GM21576 (cell line): Measurements from ENCODE around the gene UST.
A peak's percentile ranks its signal among the peaks of the same experiment; 100 is the strongest.
"Not testable (repeated sequence)": the region's sequence is repeated elsewhere in the genome, so short reads cannot be mapped to it uniquely, and the experiment has no call there.

Experiments
- ATAC-seq: cut with Tn5 transposase; IDR thresholded peaks from one replicate; pipeline ENCODE4 v1.9.1; 2021; ENCODE audit warnings: mild to moderate bottlenecking, moderate library complexity; ENCODE audit not compliant: unreplicated experiment

UST gene

DNA sequence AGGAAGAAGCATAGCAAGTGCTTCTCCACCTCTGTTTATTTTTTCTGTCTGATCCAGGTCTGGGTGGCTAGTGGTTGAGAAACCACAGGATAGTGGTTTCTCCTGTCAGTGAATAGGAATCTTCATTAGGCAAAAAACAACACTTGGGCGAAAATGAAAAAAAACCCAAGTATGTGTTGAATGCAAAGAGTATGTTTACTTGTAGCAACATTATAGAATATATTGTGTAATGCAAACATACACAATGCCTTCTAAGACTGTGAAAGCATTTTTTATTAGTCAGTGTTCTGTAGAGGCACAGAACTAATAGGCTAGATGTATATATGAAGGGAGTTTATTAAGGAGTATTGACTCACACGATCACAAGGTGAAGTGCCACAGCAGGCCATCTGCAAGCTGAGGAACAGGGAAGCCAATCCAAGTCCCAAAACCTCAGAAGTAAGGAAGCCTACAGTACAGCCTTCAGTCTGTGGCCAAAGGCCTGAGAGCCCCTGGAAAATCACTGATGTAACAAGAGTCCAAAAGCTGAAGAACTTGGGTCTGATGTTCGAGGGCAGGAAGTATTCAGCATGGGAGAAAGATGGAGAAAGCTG, 111.1 kb downstream of the UST start:
- no peak for ATAC-seq

DNA sequence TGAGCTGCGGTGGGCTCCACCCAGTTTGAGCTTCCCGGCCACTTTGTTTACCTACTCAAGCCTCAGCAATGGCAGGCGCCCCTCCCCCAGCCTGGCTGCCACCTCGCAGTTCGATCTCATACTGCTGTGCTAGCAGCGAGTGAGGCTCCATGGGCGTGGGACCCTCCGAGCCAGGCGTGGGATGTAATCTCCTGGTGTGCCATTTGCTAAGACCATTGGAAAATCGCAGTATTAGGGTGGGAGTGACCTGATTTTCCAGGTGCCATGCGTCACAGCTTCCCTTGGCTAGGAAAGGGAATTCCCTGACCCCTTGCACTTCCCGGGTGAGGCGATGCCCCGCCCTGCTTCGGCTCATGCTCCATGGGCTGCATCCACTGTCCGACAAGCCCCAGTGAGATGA, 117.3 kb downstream of the UST start:
- ATAC-seq: not testable (repeated sequence)

DNA sequence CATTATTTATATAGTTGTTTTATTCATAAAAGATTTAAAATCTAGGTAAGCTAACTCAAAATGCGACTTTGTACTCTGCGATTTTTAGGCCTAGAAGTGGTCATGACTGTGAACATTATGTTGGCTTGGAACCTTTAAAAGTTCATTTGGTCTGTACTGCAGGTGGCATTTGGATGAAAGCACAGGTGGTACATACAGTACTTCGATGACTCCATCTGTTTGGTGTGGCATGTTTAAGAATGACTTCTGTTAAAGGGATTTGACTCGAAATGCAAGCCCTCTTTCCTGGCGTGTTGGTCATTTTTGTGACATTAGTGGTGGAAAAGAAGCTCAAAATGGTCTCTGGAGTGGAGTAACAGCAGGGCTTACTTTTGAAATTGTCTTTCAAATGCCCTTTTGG, 118.1 kb downstream of the UST start:
- ATAC-seq: no peak

DNA sequence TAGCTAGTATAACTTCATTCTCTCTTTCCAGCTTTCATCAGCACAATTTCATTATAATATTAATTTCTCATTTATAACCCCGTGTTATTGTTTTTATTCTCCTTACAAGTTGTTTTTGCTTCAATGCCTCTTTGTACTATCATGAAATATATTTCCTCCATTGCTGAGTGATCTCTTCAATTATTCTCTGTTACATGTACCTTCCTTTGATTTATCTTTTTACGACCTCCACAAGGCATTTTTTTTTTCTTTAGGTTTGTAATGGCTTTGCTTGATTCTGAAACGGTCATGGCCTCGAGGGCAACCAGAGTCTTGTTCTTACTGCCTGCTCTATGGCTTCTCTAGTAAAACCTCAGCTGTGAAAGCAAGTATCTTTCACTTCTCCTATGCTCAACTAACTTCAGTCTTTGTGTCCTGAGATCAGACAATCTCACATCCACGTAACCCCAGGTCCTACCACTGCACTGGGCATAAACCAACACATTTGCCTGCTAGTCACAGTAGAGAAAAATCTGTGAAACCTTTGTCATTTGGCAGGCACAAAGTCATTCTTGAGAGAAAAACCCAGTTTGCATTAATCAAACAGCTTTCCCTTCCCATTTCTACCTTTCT, 119.9 kb downstream of the UST start:
- peak; percentile 95 for ATAC-seq

DNA sequence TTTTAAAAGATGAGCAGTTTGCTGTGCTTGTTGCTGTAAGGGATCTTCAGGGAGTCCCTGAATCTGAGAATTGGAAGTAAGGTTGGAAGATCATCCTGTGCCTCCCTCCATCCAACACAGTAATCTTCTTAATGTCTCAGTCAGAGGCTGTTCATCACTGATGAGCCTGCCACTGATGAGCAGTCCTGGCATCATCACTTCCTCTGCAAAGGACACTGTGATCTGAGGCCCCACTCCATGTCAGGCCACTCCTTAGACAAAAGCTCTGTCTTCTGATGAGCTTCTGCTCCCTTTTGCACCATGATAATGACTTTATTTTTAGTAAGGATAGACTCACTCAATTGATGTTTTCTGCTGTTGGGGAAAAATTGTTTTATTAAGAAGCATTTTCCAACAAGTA, 121.0 kb downstream of the UST start:
- no peak for ATAC-seq

DNA sequence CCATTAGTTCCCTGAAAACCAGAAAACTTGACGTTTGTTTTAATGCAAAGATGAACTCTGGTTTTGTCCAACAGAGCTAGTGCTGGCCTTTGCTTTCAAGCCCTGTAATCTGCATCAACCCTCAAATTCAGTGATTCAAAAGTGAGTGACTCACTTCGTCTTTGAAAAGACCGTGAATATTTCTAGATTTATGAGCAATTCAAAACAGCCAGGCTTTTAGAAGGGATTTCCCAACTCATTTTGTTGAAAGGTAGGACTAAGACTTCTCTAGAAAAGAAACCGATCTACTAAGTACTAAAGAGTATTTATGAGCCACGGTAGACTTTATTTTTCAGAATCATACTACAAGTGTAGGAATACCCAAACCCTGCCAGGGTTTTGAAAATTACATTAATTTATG, 121.5 kb downstream of the UST start:
- no peak for ATAC-seq

DNA sequence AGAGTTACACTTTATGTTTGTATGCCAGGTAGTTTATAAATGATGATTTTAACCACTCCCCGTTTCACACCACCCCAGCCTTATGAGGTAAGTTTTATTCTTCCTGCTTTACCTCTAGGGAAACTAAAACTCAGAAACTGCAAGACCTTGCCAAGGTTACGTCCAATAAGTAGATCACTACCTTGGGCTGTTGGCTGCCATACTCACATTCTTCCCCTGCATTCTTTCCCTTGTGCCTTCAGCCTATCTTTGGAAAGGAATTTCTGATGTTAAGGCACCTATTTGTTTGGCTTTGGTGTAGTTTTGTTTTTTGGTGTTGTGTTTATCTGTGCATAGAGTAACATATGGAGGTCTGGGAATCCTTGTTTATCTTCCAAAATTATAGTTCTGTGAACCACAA, 122.1 kb downstream of the UST start:
- ATAC-seq: no peak

DNA sequence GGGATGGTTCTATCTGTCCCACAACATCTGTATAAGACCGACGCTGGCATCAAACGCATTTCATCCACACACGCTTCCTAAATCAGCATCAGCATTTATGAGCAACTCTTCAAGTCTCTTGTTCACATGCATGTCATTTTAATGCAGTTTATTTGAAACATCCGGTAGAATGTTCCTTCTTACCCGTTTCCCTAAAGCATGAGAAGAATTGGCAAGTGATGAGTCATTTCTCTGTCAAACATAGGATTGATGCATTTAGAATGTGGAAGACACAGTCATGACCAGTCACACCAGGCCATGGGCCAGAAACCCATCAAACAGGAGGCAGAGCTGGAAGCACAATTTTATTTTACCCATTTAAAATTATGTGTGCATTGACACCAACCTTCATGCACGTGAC, 122.8 kb downstream of the UST start:
- ATAC-seq: no peak

DNA sequence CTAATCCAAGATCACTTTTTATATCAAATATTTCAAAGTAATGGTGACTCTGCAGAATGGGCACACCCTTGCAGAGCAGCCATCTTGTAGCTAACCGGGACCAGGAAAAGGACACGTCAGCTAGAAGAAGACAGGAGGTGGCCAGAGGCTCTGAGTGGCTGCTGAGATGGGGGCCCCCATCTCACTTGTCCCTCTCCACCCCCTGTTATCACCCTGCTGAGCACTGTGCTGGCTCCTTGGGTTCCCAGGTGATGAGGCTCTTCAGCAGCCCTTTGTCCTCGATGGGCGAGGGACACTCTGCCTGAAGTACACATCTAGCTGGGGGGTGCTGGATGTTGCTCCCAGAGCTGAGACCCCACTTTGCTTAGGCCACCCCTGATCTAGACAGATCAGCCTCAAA, 126.3 kb downstream of the UST start:
- no peak for ATAC-seq

DNA sequence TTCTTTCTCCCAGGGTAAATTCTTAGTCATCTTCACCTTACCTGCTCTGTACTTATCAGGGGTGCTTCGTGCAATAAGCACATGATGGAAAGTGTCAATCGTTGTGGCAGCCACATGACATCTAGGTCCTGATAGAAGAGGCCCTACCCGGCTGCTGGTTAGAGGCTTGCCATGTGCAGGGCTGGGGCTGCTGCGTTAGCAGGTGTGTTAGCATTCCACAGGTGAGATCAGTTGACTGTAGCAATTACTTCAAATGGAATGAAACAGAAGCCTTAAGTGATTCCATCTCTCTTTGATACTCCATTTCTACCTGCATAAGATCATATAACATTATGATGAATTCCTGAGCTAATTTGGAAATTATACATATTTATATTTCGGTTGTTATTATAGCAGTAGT, 127.0 kb downstream of the UST start:
- ATAC-seq: no peak

DNA sequence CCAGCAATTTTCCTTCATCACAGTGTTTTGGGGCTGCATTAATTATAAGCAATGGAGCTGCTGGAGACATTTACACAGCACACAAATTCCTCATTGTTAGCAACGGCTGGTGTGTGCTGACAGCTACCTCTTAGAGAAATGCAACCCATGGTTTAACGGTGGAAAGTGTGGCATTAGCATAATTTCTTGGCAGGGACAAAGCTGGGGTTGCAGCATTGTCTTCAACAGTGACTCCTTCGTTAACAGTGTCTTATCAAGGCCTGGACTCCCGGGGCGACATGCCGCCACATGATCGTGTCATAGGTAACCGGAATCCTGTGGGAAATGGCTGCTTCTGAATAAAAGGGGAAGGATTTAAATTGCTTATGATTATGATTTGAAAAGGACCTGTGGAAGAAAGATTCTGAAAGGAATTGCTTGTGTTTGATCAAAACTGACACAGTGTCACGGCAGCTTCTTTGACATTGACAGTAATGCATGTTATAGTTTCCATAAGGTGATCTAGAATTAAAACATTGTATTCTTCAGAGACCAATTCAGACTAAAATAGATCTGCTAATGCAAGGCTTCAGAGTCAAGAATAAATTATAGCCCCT, 128.0 kb downstream of the UST start:
- ATAC-seq: no peak

DNA sequence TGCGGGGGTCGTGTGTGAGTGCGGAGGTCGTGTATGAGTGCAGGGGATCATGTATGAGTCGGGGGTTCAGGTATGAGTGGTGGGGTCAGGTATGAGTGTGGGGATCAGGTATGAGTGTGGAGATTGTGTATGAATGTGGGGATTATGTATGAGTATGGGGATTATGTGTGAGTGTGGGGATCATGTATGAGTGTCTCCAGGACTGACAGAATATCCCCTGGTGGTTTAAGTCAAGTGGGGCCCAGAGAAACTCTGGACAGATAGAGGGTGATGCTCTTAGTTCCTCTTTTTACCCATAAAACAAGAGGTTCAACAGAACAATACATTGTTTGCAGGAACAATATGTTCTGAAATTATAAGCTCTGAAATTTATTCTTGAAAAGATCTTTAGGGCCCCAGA, 131.9 kb downstream of the UST start:
- ATAC-seq: no peak

DNA sequence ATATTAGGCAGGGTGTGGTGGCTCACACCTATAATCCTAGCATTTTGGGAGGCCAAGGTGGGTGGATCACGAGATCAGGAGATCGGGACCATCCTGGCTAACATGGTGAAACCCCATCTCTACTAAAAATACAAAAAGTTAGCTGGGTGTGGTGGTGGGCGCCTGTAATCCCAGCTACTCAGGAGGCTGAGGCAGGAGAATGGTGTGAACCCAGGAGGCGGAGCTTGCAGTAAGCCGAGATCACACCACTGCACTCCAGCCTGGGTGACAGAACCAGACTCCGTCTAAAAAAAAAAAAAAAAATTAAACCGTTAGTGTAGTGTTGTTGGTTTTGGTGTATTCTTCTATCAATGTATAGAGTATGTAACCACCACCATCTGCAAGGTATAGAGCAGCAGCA, 133.9 kb downstream of the UST start:
- ATAC-seq: not testable (repeated sequence)

DNA sequence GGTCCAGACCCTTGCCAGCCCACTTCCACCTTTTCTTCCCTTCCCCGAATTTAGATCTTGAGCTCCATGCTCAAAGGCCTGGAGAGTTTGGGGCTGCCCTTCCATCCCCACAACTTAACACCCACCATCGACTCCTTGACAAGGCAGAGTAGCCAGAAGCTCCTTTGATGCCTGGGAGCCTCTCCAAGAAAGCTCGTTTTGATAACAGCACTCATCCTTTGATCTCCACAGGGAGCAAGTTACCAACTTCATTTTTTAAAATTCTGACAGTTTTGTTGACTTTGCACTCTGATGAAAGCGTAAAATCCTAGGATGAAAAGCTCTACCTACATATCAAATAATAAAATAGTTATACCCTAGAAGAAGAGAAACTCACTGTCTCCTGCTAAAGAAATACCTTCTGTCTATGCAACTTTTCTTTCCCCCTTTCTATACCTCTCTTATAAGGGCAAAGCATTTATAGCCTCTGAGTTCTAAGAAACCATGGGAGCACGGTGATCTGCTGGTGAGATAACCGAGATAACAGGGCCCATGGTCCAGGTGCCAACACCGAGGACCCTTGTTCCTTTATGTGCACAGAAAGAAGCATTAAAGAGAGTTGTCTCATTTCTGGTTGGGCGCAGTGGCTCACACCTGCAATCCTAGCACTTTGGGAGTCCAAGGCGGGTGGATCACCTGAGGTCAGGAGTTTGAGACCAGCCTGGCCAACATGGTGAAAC, 134.9 kb downstream of the UST start:
- no peak for ATAC-seq

DNA sequence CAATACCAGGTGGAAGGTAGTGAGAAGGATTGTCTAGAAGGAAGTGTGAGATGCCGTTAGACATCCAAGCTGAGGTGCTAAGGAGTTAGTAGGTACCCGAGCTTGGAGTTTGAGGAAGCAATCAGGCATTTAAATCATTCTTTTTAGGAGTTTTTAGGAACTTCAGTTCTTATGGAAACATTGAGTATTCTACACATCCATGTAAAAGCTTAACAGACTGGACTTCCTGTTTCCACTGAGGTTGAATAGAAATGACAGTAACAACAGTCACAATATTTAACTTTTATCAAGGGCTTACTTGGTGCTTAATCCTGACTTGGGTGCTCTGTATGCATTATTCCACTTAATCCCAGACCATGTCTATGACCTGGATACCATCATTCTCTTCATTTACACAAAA, 136.4 kb downstream of the UST start:
- no peak for ATAC-seq

DNA sequence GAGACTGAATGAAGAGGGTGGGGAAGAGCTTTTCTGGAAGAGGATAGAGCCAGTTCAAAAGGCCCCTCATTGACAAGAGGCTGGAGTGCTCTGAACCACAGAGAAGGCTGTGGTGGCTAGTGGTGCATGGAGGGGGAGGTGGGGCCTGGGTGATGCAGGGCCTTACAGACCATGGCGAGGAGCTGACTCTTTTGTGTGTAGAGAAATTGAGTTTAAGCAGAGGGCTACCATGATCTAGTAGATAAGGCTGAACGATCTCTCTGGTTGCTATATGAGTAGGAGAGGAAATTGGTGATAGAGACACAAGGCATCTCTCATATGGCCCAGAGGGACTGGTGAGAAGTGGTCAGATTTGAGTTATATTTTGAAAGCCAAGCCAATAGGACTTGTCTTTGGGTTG, 137.6 kb downstream of the UST start:
- peak; percentile 75 for ATAC-seq

DNA sequence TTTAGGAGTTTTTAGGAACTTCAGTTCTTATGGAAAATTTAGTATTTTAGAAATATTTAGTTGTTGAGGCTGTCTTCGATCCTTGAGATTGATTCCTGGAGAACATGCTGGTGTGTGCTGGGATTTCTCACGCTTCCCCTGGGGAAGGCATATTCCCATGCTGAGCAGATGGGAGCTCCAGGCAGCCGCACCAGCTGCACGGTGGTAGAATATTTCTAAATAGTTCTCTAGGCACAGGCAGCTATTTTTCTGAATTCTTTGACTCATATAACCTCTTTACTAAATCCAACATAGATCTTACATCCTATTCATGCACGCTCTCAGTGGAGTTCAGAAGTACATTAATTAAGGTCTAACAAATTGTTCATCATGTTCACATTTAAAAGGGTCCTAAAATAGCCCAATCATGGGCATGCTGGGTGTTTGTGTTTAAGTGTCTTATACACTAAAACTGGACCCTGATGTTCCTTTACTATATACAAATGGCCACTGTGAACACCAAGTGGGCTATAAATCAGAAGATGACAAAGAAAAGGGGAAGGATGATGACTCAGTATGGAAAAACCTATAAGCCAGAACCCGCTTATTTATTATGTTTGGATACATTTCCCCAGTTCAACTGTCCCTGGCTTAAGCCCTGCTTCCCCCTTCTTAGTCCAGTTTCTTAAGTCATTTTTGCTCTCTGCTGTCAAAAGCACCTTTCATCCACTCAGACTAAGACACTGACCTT, 138.5 kb downstream of the UST start:
- ATAC-seq: no peak

DNA sequence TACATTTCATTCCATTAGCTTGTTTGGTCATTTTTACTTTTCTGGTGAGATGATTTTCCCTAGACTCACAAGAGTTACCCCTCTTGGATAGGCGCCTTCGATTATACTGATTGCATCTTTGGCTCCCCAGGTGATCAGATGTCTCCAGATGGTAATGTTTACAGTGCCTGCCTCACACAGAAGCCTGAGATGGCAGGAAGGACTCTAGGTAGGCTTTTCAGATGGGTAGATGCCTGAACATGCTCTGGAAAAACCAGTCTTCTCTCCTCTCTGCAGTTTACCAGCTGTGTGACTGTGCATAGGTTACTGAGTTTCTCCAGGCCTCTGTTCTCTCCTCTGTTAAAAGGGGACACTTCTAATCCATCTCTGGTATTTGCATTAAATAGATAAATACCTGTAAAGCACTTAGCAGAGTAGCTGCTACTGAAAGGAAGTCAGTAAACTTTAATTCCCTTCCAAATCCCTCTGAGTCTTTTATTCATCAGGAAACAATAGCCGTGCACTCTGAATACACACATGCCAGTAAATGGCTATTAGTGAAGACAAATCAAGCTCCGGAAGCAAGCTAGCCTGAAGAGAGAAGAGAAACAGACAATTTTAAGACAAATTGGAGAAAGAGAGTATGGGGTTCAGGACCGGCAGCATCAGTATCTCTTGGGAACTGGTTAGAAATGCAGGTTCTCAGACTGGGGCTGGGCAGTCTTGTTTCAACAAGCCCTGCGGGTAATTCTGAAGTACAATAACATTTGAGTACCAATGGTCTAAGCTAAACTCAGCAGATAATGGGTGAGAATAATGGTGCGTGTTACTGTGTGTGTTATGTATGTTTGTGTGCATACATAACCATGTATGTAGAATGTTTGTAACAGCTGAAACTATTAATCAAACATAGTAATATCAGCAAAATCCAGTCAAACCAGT, 139.4 kb downstream of the UST start:
- ATAC-seq: no peak

DNA sequence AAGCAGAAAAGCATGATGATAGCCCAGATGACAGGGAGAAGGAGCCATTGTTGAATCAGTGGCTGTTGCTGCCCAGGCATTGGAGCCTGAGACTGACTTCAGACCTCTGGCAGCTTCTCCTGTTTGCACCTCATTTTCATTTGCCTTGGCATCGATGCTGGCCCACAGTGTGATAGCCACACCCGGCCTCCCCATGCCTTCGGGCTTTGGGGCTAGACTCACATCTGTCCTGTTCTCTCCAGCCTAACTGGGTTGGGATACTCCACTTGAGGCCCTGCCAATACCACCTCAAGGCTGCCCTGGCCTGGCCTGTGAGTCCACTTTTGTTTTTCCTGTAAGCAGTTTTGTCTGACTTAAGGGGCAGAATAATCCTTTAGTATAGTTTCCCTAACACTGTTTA, 140.4 kb downstream of the UST start:
- no peak for ATAC-seq

DNA sequence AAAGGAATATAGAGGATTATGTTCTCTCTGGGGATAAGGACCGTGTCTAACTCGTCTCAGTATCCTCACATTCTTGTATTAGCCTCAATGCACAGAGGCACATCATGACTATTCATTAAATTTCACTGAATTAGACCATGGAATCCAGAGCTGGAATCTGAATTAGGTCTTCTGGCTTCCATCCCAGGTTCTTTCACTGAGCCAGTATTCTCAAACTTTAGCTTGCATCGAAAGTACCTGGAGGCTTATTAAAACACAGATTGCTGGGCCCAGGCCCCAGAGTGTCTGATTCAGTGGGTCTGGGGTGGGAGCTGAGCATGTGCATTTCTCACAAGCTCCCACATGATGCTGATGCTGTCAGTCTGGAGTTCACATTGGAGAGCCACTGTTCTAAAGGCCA, 142.0 kb downstream of the UST start:
- no peak for ATAC-seq
